Activated CD4-positive, CD25-positive, alpha-beta regulatory T cell (primary cell): Measurements from ENCODE around the gene ADTRP.

Experiments used
- DNase-seq, 4 experiments: peaks; one replicate each; lab custom pipeline; 2025; lab: John Stamatoyannopoulos, UW

ADTRP gene, protein sequence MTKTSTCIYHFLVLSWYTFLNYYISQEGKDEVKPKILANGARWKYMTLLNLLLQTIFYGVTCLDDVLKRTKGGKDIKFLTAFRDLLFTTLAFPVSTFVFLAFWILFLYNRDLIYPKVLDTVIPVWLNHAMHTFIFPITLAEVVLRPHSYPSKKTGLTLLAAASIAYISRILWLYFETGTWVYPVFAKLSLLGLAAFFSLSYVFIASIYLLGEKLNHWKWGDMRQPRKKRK

DNA sequence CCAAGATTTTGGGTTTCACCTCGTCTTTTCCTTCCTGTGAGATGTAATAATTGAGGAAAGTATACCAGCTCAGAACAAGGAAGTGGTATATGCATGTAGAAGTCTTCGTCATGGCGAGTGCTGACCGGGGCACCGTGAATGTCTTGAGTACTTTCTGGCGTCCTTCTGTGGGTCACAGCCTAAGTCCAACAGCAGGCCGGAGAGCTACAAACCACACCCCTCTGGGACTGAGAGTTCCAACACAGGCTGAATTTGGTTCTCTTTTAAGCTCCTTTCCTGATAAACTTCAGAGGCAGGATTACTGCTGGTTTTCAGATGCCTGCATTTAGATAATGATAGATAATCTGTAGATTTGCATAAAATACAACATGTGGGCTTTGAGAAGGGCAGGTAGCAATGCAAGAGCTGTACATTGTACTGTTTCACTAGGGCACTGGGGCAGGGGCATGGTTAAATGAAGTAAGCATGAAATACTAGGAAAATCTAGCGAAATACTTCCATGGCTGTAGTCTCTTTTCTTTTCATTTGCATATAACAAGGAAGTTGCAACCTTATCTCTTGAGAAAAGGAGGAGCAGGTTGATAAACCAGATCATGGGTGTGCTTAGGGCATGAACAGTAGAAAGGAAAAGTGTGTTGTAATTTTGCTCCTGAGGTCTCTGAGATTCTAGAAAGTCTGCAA, at the start of gene ADTRP:
TSS of gene ADTRP (minus strand) at position 156 of the 681 bp plus-strand sequence. CDS start at position 112, 44 bp downstream.
- no peak for DNase-seq

DNA sequence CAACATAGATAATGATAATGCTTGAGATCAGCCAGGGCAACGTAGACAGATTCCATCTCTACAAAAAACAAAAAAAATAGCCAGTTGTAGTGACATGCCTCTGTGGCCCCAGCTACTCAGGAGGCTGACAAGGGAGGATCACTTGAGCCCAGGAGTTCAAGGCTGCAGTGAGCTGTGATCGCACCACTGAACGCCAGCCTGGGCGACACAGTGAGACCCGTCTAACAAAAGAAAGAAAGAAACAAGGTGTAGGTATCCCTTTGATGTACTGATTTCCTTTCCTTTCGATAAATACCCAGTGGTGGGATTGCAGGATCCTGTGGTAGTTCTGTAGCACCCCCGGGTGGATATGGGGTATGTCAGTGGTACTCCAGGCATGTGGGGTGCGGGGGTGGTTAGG, 48.2 kb upstream of the ADTRP start:
- no peak for DNase-seq

DNA sequence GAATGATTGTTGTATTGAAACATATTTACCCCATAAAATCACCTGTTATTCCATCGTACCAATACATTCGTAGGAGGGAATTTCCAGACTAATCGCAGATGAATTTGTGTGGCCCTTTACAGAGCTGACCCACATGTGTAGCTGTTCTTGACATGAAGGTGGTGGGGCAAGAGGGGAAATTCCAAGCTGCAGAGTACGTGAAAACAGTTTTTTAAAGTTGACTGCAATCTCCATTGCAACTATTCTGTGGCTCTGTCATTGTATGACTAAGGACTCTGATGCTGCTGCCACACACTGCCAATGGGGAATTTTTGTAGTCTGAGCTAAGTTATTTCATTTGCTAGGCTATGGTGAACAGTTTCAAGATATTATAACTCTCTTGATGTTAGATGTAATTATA, 46.4 kb upstream of the ADTRP start:
- no peak for DNase-seq

DNA sequence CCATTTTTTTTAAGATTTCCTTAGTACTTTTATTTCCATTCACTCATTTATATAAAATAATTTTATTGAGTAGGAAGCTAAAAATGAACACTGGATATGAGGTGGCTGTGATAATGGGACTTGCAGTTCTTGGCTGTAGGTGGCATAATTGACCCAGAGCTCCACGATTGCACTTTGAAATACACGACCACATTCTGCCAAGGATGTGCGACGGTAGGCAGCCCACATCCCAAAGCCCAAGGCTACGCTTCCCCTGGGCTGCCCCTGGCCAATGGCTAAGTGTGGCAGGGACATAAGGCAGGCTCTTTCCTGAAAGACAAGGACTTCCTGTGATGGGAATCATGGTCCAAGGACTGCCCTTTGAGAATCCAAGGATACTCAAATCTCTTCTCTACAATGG, 43.7 kb upstream of the ADTRP start:
- DNase-seq, result no peak

DNA sequence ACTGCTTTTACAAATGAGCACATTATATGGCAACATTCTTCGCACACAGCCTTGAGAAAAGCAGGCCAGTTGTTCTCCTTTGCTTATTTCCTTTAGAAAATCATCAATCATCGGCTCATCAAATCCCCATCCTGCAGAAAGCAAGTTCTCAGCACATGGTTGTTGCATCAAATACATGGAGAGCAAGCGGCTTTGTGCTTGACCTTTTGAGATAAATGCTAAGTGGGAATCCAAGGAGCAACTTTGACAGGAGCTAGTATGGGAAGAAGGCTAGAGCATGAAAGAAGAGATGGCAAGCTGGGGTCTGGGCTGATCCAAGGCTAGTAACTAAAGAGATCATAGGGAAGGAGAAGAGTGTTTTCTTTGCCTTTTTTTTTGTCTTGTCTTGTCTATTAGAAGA, 43.2 kb upstream of the ADTRP start:
- DNase-seq, result no peak

DNA sequence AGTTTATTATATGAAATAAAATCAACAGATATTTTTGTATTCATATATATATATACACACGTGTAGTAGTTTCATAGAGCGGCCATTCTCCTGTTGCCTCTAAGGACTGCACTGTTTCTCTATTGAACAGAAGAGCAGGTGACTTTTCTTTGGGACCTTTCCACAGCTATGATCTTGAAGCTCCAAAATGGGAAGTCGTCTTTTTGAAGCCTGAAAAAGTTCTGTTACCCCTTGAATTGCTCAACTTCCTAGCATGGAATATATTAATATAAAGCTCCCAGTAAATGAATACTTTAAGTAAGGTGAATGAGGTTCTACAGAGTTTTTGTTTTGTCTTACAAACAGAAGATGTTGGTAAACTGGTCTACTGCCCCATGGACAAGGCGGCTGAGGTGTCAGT, 42.2 kb upstream of the ADTRP start:
- no peak for DNase-seq

DNA sequence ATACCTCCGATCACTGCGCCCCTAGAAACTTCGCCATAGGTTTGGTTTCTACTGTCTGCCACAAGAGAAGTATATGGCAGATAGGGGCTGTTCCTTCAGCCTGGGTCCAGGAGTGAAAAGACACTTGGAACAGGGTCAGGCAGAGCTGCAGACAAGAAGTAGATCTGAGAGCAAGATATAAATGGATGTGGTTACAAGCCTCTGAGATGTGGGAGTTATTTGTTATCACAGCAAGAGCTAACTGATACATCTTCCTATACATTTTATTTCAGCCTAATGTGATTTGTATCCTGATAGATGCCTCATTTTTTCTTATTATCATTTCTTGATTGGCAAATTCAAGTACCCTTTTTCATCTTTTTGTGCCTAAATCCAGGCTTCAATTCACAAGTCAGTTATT, 40.9 kb upstream of the ADTRP start:
- DNase-seq, result no peak

DNA sequence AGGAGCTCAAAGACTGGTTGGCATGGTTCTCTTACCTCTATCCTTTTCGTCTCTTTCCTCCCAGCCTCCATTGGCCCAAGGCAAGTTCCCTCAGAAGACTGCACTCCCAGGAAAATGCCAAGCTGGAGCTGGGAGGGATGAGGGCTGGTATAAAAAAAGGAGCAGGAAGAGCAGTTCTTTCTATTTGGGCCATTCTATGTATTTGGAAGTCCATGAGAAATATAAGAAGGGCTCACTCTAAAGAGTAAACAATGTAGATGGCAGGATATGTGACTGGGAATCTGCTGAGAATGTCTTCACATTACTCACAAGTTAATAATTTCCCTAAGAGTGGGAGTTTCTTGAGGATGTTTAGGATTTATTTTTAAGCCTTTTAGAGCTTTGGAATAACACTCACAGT, 36.6 kb upstream of the ADTRP start:
- no peak for DNase-seq

DNA sequence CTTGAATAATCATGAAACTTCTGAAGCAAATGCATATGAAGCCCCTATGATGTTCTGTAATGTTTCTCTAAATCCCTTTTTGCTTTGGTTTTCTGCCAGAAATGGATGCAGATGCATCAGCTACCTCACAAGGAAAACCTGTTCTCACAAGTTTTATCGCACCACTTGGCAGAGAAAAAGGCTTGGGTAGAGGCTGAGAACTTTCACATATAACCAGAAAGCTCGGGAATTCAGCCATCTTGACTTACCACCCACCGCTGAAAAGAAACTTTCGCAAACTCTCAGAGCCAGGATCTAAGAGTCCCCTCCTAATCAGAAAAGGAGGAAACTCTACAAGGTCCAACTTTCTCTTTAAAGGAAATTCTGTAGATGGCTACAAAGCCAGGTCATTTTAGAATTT, 36.2 kb upstream of the ADTRP start:
- no peak for DNase-seq

DNA sequence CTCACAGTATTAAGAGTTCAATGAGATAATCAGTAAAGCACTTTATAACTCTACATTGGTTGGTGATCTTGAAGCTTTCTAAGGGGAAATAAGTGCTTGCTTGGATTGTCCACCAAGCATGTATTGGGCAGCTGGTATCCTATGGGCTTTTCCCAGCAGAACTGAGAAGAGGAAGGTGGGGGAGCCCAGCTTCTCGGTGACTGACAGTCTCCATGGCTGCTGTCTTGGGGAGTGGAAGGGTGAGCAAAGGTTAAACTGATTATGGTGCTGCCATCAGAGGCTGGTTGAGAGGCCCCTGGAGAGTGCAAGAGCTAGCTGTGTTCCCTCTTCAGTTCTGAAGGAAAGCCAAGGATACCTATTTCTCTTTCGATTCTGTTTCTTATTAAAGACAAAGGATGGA, 35.5 kb upstream of the ADTRP start:
- DNase-seq, result no peak

DNA sequence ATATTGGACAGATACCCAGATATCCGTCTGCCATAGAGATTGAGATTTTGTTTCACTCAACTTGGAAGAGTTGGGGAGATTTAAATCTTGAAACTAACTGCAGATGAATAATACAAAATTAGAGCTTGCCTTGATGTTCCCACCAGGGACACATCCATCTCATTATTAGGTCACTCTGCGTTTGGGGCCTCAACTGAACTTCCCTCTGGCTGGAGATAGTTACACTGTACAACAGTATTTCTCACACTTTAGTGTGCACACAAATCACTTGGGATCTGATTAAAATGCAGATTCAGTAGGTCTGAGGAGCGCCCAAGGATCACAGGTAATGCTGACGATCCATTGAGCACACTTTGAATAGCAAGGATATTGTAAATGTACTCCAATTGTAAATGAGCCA, 35.0 kb upstream of the ADTRP start:
- DNase-seq, result no peak

DNA sequence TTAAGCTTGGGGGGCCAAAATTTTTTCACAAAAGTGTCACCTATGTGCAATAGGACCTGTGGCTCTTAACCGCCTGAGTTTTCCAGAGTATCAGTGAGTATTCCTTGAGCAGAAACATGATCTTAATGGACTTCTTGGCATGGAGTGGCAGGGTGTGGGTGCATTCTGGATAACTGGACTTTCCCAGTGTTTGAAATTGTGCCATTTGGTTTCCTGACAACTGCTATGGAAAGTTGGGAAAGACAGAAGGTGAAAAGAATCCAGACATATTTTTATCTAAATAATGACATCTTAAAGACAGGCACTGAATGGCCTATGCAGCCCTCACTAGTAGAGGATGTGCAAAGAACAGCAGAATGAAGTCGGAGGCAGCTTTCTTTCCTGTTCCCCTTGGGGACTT, 34.3 kb upstream of the ADTRP start:
- no peak for DNase-seq

DNA sequence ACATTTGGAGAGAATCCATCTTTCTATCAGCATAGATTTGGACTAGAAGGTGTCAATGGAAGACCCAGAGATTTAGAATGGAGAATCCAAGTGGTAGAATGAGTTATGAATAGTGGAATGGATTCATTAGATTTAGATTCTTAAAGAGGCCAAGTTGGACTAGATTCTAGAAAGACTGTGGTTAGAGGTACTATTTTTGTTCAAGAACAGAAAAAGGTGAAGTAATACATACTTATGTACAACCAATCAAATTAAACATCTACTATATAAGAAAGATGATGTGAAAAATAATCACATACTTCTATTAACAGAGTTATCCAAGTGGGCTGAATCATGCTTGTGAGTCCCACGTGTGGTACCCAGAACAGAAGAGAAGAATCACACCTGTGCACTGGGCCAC, 33.8 kb upstream of the ADTRP start:
- DNase-seq, result no peak

DNA sequence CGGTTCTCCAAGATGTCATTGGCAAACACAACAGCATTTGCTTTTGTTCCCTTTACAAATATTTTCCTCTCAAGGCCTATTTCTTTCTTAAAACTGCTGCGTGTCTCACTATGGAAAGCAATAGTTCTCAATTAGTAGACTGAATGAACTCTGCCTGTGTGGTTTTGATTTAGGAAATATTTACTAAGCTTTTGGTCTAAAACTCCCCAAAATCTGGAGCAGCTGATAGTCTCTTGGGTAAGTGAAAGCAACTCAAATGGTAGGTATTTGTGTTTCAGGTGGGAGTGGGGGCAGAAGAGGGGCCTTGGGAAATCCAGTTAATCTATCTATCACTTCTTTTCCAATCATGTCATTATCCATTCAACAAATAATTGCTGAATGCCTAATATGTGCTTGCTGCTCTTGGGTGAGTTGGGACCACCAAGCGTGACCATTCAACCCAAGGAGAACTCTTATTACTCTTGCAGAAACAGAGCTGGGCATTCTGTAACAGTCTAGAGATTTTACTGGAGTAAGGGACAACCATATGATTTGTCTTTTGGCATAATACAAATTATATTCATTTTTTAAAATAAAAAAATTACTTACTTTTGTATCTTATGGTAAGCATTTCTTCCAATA, 33.2 kb upstream of the ADTRP start:
- DNase-seq, result no peak

DNA sequence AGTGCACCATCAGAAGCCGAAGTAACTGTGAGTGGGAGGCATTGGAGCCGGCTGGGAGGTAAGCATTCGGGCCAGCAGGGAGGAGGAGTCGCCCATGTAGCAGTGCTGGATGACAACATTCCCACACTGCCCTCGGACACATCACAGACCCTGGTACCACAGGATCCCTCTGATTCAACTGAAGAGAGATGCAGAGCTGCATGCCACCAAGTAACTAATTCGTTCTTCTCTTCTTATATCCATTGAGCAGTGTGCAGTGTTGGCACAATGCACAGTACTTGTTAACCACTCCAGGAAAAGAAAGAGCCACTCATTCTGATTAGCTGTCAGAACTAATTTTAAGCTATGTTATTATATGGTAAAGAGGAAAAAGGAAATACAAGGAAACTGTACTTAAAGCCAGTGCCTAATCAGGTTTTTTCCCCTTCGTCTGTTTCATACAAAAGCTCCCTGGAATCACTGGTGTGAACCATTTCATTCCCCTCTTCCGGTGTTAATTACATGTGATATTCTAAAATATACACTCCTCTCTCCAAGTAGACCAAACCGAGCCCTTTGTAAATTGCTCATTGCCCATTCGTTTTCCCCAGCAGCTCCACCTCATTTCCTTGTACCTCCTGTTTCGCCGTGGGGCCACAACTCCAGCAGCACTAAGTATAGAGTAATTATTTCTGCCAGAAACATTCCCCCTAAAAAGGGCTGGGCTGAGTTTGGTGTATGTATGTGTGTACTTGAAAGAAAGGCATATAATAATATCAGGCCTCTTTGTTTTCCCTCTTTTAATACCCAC, 32.4 kb upstream of the ADTRP start:
- DNase-seq, result no peak

DNA sequence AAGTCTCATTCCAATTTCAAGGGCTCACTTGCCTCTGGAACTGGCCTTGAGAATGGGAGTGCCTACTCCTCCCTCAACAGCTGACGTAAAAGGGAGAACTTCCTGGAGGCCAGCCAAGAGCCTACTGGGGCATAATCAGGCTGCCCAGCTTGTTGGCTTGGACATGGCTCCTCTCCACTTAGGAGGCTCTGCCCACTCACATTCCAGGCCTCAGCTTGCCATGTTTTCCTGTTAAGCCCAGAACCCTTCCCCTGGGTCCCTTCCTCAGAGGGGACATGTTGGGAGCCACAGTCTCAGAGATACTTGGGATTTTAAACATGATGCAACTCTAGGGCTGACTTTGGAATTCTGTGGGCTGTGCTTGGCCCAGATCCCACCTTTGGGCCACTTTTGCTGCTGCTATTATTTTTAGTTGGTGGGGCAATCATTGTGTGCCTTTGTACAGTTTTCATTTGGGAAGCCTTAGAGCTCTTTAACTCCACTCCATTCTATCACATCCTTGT, 31.5 kb upstream of the ADTRP start:
- DNase-seq, result no peak

DNA sequence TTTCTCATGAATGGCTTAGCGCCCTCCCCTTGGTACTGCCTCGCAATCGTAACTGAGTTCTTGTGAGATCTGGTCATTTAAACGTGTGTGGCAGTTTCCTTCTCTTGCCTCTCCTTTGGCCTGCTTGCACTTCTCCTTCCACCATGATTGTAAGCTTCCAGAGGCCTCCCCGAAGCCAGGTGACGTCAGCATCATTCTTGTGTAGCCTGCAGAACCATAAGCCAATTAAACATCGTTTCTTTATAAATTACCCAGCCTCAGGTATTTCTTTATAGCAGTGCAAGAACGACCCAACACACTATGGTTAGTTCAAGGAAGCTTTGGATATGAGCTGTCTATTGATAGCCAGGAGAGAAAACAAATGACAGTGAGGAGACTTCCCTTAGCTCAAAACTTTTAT, 29.5 kb upstream of the ADTRP start:
- no peak for DNase-seq

DNA sequence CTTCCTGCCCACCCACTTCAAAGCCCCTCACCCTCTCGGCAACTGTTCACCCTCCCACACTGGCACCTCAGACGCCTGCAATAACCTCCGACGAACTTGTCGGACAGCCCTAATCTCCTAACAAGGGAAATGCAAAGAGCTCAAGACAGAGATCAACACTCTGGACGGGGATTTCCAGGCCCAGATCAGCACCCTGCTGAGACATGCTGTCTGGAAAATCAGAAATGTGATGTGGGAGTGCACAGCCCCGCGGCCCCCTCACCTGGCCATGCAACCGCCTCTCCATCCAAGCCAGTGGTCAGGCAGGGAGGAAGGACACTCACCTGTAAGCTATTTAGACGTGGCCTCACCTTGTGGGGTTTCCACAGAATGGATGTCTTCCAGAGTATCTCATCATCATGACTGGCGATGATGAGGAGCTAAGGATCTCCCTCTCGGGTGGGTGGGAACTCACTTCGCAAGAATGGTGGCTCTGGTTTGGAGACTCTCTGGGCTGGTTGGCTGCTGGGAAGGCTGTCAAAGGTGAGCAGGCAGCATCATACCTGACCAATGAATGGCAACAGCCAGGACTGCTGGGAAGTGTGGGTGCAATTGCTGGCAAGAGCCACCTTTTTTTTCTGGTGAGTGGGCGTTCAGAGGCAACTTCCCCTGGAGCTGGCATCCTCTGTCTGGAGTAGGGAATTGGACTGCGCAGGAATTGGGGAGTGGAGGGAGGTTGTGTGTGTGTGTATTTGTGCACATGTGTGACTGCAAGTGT, 28.1 kb upstream of the ADTRP start:
- no peak for DNase-seq

DNA sequence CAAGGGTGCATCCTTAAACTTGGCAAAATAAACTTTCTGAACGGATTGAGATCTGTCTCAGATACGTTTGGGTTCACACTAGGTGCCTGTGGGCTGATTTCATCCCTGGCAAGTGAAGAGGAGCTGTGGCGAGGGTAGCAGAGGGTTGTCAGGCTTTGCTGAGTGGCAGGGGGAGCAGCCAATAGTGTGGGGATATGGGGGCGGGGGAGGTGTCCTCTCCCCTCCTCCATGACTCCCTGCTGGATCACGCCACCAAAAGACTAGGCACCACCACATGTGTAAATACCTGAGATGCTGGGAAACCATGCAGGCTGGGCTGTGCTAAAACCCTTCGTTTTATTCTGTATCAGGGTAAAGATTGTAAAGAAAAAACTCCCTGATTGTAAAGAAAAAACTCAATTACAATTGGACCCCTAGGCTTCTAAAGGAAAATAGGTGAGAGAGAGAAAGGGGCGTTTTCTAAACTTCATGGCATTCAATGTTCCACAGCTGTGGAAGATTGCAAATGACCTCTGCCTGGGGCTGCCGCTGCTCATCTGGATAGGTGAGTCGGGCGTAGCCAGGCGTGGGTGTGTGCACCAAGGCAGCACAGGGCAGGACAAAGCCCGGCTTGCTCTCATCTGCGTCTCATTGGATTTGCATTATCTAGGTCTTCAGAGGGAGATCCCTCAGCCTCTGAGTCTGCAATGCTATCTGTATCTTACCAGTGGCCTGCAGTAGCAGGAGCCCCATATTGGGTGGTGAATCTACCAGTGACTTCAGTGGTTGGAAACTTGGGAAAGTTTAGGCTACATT, 26.9 kb upstream of the ADTRP start:
- no peak for DNase-seq

DNA sequence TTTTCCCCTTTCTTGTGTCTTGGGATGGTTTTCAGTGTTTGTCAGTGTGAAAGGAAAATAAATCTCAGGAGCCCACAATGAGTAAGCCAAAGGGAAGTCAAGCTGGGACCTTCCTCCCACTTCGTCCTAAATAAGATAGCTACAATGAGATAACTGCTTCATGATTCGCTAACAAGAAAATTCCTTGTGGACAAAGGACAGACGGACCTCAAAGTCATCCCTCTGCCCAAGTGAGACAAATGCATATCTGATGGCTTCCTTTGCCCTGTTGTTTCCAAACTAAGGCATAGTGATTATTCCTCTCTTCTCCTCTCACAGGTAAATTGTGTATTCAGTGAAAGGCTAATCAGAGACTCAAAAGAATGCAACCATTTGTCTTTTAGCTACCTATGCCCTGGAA, 26.1 kb upstream of the ADTRP start:
- no peak for DNase-seq

DNA sequence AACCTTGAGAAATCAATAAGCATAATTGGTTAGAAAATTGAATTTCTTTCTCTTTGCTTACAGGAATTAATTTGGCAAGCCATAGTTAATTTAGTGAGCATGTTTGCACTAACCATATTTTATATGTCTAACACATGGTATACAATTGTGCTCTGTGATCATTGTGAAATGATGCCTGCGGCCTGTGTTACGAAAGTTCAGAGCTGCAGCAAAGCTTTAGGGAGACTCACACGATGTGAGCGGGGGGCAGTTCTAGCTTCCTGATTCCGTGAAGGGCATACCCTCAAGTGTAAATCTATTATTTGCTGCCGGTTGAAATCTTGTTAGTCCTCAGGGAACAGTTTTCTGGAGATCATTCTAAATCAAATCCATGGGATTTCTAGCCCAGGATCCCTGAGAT, 25.5 kb upstream of the ADTRP start:
- no peak for DNase-seq
